Pancreas (tissue), 10 donors: ENCODE measurements around the gene PES1. TPM values are rescaled to one million over a fixed set of nuclear protein-coding genes. Genes with fewer than 3 reads are reported as not detected.
"Not testable (repeated sequence)": the region's sequence is repeated elsewhere in the genome, so short reads cannot be mapped to it uniquely, and the experiment has no call there.

Experiments used
- ATAC-seq, 4 donors: fragments of 200-7000 bp; cut with Tn5 transposase; one replicate each; pipeline versions ENCODE4 v1.8.0 to v1.9.1; 2020; ENCODE audit warnings: mild to moderate bottlenecking in 4 of 4, moderate library complexity in 4 of 4
- DNase-seq, 6 donors: peaks; one replicate each; pipeline ENCODE4 v3.0.0-alpha.2; 2020
- FAIRE-seq: peaks from 2 replicates; lab custom pipeline; 2012; peaks lifted over from hg19 to GRCh38; lab: Jason Lieb, UNC
- H3K27ac ChIP-seq, 4 donors: fragments of 200-600 bp; sonication (generic); 1 replicate in 3 of 4; 2 replicates in 1 of 4; pipeline versions ENCODE4 v1.5.0 to v1.8.0; 2020
- H3K27me3 ChIP-seq, 4 donors: fragments of 200-600 bp; one replicate each; pipeline ENCODE4 v1.8.0; 2021
- H3K36me3 ChIP-seq, 3 donors: fragments of 200-600 bp; sonication (generic) in 1 of 3; one replicate each; pipeline versions ENCODE4 v1.5.0 to v1.8.0; 2020 to 2021
- H3K4me1 ChIP-seq, 3 donors: fragments of 200-600 bp; one replicate each; pipeline ENCODE4 v1.8.0; 2021
- H3K4me3 ChIP-seq, 4 donors: fragments of 200-600 bp; sonication (generic) in 2 of 4; one replicate each; pipeline versions ENCODE4 v1.5.0 to v1.8.0; 2020 to 2021
- H3K9me3 ChIP-seq, 4 donors: fragments of 200-600 bp; one replicate each; pipeline ENCODE4 v1.8.0; 2021
- WGBS, 2 donors: extraction: QIAGEN DNeasy Blood & Tissue Kit; methylation state at CpG; one replicate each; pipeline ENCODE4 v1.1.7; 2013; 5-methylcytosine and 5-hydroxymethylcytosine counted together
- intact Hi-C, 3 donors: fragments of 100-400 bp; cut with DNase I; formaldehyde crosslinking; loops; one replicate each; pipeline versions ENCODE4 v1.11.1 to v1.14.2; 2022
- polyA plus RNA-seq, 2 donors: library from polyadenylated mRNA; stranded (reverse); fragments of 200-250 nt; gene quantifications; one replicate each; pipeline ENCODE4 v1.2.3, GENCODE V29; 2013
- total RNA-seq, 6 donors: library from RNA; stranded (reverse); fragmentation: NEBNext Ultra II Directional in 4 of 6; extraction: Animal tissue kit (Norgen Biotek cat#: 25700) in 4 of 6; gene quantifications; one replicate each; pipeline versions ENCODE4 v1.2.1 to v1.2.4, GENCODE V29; 2021 to 2023
- TF ChIP-seq, protein P1 (sequence below), 4 donors: fragments of 200-600 bp; sonication (generic) in 3 of 4; IDR thresholded peaks; one replicate each; pipeline versions ENCODE4 v1.5.0 to v1.8.0; 2021; ENCODE audit warnings: antibody characterized with exemption in 4 of 4
- donor health status: healthy with polysubstance abuse.
- donor health status: DM: no; HTN: no; CAD: no; lungs with moderate emphysema.
- donor health status: DM: no; HTN: no; CAD: no.
- donor health status: control.
- donor health status: control.
- donor health status: Bipolar disorder and iron deficiency.
- donor health status: DM: yes; HTN: yes; CAD: no.
- donor health status: DM: no; HTN: no; CAD: no.
- donor health status: DM: no; HTN: no; CAD: no.
- donor health status: DM: yes; HTN: yes; CAD: no.

The PES1 gene
- total and polyA plus RNA-seq, 8 donors = 33.8 to 66.9 (median 44.8) TPM

DNA sequence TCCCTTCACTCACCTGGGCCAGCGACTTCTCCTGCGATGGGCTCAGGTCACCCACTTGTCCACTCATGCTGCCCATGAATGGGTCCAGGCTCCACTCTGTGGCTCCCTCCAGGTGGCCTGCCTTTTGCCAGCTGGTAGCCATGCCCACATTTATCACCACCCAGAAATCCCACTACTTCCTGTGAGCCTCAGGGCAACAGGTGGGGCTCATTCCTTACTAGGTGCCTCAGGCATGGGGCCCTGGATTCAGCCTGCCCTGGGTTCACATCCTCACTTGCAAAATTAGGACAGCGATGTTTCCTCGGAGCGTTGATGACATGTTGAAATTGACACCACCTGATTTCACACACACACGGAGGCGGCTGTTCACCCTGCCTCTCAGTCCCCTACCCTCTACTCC lies 45.1 kb downstream of the PES1 start, which contains the start of gene SEC14L6:
TSS of gene SEC14L6 (minus strand) at position 126 of the 400 bp plus-strand sequence. CDS start at position 67, 59 bp downstream.
- Histone ChIP-seq H3K36me3 (no peaks in the 10 kb centered on the region), H3K9me3 (no peaks in the 10 kb centered on the region), H3K4me1 (peaks cover 0 to 4% (median 0%) of the 10 kb centered on the region in 3 donors), H3K27me3 (no peaks in the 10 kb centered on the region), H3K27ac (no peak within 1 kb of the TSS), H3K4me3 (no peak within 1 kb of the TSS)
- intact Hi-C loops = no loop called here
- TF ChIP-seq, protein P1, sequence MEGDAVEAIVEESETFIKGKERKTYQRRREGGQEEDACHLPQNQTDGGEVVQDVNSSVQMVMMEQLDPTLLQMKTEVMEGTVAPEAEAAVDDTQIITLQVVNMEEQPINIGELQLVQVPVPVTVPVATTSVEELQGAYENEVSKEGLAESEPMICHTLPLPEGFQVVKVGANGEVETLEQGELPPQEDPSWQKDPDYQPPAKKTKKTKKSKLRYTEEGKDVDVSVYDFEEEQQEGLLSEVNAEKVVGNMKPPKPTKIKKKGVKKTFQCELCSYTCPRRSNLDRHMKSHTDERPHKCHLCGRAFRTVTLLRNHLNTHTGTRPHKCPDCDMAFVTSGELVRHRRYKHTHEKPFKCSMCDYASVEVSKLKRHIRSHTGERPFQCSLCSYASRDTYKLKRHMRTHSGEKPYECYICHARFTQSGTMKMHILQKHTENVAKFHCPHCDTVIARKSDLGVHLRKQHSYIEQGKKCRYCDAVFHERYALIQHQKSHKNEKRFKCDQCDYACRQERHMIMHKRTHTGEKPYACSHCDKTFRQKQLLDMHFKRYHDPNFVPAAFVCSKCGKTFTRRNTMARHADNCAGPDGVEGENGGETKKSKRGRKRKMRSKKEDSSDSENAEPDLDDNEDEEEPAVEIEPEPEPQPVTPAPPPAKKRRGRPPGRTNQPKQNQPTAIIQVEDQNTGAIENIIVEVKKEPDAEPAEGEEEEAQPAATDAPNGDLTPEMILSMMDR (IDR thresholded peaks at IDR 0.05) = no peak
- no peak for FAIRE-seq
- no peak for ATAC-seq
- 92 to 97% methylated on average over 7 of the region's 7 CpGs for WGBS, 2 donors
- no peak for DNase-seq

DNA sequence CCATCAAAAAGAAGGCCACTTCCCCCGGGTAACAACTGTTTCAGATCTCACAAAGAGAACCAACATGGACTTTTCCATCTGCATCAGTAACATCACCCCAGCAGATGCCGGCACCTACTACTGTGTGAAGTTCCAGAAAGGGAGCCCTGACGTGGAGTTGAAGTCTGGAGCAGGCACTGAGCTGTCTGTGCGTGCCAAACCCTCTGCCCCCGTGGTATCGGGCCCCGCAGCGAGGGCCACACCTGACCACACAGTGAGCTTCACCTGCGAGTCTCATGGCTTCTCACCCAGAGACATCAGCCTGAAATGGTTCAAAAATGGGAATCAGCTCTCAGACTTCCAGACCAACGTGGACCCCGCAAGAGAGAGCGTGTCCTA lies 48.9 kb downstream of the PES1 start:
- Histone ChIP-seq H3K27ac (peak overlapping the region in 2 of 4 donors; percentile 30 to 57), H3K4me1 (peaks cover 0 to 4% (median 0%) of the 10 kb centered on the region in 3 donors), H3K36me3 (no peaks in the 10 kb centered on the region), H3K27me3 (no peaks in the 10 kb centered on the region), H3K4me3 (peak overlapping the region in 3 of 4 donors; percentile 9 to 57 (median 49)), H3K9me3 (no peaks in the 10 kb centered on the region)
- 82 to 85% methylated on average over 12 of the region's 12 CpGs for WGBS, 2 donors
- TF ChIP-seq, protein P1 (IDR thresholded peaks at IDR 0.05) = no peak
- intact Hi-C loops = no loop called here
- no peak for ATAC-seq
- no peak for FAIRE-seq
- no peak for DNase-seq

DNA sequence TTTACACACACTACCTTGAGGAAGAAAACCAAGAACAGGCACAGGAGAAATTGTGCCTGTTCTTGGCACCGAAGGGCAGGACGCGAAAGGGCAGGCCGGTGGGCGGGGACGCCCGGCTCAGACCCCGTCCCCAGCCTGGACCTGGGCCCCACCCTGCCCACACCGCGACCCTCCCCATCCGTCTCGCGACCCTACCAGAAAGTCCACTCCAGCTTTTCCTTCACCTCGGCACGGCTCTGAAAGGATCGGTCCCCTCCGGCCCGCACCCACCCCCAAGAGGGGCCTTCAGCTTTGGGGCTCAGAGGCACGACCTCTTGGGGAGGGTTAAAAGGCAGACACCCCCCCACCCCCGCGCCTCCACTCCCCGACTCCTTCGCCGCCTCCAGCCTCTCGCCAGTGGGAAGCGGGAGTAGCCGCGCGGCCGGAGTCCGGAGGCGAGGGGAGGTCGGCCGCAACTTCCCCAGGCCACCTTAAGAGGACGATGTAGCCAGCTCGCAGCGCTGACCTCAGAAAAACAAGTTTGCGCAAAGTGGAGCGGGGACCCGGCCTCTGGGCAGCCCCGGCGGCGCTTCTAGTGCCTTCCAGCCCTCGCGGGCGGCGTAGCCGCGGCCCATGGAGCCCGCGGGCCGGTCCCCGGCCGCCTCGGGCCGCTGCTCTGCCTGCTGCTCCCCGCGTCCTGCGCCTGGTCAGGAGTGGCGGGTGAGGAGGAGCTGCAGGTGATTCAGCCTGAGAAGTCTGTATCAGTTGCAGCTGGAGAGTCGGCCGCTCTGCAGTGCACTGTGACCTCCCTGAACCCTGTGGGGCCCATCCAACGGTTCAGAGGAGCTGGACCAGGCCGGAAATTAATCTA lies 49.5 kb downstream of the PES1 start:
- WGBS, 2 donors = 2% methylated on average over 61 to 64 of the region's 64 CpGs
- Histone ChIP-seq H3K27ac (peak overlapping the region in 2 of 4 donors; percentile 30 to 57), H3K36me3 (no peaks in the 10 kb centered on the region), H3K4me3 (peak overlapping the region; percentile 9 to 57 (median 40)), H3K4me1 (peaks cover 0 to 4% (median 0%) of the 10 kb centered on the region in 3 donors), H3K27me3 (no peaks in the 10 kb centered on the region), H3K9me3 (no peaks in the 10 kb centered on the region)
- TF ChIP-seq, protein P1 (IDR thresholded peaks at IDR 0.05) = no peak
- FAIRE-seq (no peak), ATAC-seq (peak; percentile 79 to 85 (median 82)), DNase-seq (peak in 5 of 6 donors; percentile 18 to 76 (median 33))
- intact Hi-C loops = no loop called here

DNA sequence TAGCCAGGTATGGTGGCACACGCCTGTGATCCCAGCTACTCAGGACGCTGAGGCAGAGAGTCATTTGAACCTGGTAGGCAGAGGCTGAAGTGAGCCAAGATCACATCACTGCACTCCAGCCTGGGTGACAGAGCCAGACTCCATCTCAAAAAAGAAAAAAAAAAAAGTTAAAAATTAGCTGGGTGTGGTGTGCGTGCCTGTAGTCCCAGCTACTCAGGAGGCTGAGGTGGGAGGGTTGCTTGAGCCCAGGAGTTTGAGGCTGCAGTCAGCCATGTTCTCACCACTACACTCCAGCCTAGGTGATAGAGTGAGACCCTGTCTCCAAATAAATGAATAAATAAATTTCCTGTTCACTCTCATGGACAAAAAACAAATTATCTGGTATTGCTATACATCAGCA lies 50.2 kb downstream of the PES1 start:
- H3K27ac ChIP-seq = peak overlapping the region in 1 of 4 donors; percentile 57
- DNase-seq, H3K36me3 ChIP-seq, H3K9me3 ChIP-seq, FAIRE-seq, H3K27me3 ChIP-seq, H3K4me1 ChIP-seq, intact Hi-C loops: not testable (repeated sequence)
- peak; percentile 16 to 50 (median 39) for ATAC-seq
- WGBS, 2 donors = 68 to 73% methylated on average over 3 of the region's 3 CpGs
- H3K4me3 ChIP-seq = peak overlapping the region in 2 of 4 donors; percentile 49 to 57

DNA sequence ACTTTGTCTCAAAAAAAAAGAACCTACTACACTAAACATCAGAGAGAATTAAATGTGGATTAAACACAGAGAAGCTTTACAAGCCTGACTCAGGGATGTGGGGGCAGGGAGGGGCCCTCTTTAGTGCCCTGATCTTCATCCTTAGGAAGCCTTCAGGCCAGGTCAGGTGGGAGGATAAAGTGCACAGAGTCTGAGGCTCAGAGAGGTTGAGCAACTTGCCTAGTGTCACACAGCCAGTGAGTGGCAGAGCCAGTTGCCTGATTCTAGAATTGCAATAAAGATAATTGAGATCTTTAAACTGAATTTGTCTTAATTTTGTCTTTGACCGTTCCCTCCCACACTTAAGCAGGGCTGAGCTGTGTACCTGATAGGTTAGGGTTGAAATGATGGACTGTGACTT lies 52.3 kb downstream of the PES1 start:
- Histone ChIP-seq H3K27ac (no peak overlapping the region), H3K4me1 (peaks cover 0 to 4% (median 0%) of the 10 kb centered on the region in 3 donors), H3K4me3 (no peak overlapping the region), H3K36me3 (no peaks in the 10 kb centered on the region), H3K27me3 (no peaks in the 10 kb centered on the region), H3K9me3 (no peaks in the 10 kb centered on the region)
- WGBS, 2 donors = 98 to 100% methylated on average over 1 of the region's 1 CpG
- intact Hi-C loops = no loop called here
- ATAC-seq = no peak
- TF ChIP-seq, protein P1 (IDR thresholded peaks at IDR 0.05) = no peak
- DNase-seq = no peak
- no peak for FAIRE-seq
